ENCODE measurements around the gene SCYGR4. TPM values are rescaled to one million over a fixed set of nuclear protein-coding genes. Genes with fewer than 3 reads are reported as not detected.

SCYGR4 gene
- polyA plus RNA-seq, 1 donor from 2014 or later = not detected

Other genes starting within 250 kb of the SCYGR4 start
- not detected in 2 replicates for gene TM4SF20, start 238.2 kb upstream of the SCYGR4 start, polyA plus RNA-seq
- not detected in 2 replicates for gene SCYGR1, start 229.5 kb upstream of the SCYGR4 start, polyA plus RNA-seq
- 106 and 107 TPM in 2 replicates for gene AGFG1, start 145.3 kb upstream of the SCYGR4 start, polyA plus RNA-seq
- gene SCYGR2, start 18.6 kb upstream of the SCYGR4 start, polyA plus RNA-seq = not detected in 2 replicates
- gene SCYGR3, start 2.7 kb upstream of the SCYGR4 start, polyA plus RNA-seq = not detected in 2 replicates
- not detected in 2 replicates for gene SCYGR5, start 49.3 kb downstream of the SCYGR4 start, polyA plus RNA-seq
- gene SLC19A3, start 100.5 kb downstream of the SCYGR4 start, polyA plus RNA-seq = 2.0 and 2.9 TPM in 2 replicates
- not detected in 2 replicates for gene SCYGR6, start 107.3 kb downstream of the SCYGR4 start, polyA plus RNA-seq
- gene SCYGR7, start 110.8 kb downstream of the SCYGR4 start, polyA plus RNA-seq = not detected in 2 replicates
- gene SCYGR8, start 128.4 kb downstream of the SCYGR4 start, polyA plus RNA-seq = not detected in 2 replicates
- not detected in 2 replicates for gene CCL20, start 196.3 kb downstream of the SCYGR4 start, polyA plus RNA-seq